HCEC 1CT (cell line): Measurements from ENCODE around the gene RAI2.

Source experiments
- DNase-seq: peaks from one replicate; pipeline ENCODE4 v3.0.0-alpha.2; 2017

RAI2 gene

DNA sequence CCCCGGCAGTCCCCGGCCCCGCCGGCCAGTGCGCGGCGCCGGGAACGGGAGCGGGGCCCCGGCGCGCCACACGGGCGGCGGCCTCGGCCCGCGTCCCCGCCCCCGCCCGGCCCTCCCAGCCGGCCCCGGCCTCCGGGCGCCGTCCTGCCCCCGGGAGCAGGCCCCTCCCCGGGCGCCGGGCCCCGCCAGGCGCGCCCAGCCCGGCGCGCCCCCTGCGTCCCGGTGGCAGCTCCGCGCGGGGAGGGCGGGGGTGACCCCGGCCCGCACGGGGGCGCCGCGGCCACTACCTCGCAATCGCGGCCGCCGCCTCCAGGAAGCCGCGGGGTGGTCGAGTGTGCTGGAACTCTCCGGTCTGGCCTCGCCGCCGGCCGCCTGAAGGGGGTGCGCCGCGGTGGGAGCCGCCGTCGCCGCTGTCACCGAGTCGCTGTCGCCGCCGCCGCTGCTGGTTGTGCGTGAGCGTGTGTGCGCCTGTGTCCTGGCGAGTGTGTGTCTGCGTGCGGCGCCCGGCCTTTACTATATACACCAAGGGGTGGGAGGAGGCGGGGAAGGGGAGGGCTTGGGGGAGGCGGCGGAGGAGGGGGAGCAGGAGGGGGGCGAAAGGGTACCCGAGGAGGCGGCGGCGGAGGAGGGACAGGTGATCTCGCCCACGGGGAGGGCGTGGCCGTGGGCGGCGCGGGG lies at the start of gene RAI2:
TSS of gene RAI2 (minus strand) at position 488 of the 678 bp plus-strand sequence. CDS start 59,288 bp downstream, outside the sequence.
- no peak for DNase-seq

DNA sequence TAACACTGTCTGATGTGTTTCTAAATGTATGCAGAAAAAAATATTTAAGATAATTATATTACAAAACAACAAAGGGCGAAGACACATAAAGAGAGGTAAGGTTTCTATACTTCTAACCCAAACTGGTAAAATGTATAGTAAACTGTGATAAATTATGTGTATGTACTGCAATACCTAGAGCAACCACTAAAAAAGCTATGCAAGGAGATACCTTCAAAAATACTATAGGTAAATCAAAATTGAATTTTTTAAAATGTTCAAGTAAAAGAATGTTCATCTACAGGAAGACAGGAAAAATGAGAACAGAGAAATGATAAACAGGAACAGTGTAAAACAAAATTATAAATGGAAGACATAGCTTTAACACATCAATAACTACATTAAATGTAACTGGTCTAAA lies 27.3 kb upstream of the RAI2 start:
- no peak for DNase-seq

DNA sequence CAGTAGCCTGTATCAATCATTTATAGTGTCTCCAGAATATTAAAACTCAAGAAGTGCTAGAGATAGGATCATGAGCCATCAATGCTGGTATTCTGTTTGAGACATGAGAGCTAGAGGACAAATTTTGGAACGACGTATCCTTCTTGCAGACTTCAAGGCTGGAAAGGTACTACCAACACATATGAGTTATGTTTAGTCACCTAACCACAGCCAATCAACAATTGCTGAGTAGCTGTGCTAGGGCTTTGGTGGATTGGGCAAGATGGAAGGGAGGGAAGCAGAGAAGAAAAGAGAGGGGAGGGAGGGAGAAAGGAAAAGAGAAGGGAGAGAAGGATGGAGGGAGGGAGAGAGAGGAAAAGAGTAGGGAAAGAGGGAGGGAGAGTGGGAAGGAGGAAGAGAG lies 21.6 kb upstream of the RAI2 start:
- peak; percentile 3 for DNase-seq

DNA sequence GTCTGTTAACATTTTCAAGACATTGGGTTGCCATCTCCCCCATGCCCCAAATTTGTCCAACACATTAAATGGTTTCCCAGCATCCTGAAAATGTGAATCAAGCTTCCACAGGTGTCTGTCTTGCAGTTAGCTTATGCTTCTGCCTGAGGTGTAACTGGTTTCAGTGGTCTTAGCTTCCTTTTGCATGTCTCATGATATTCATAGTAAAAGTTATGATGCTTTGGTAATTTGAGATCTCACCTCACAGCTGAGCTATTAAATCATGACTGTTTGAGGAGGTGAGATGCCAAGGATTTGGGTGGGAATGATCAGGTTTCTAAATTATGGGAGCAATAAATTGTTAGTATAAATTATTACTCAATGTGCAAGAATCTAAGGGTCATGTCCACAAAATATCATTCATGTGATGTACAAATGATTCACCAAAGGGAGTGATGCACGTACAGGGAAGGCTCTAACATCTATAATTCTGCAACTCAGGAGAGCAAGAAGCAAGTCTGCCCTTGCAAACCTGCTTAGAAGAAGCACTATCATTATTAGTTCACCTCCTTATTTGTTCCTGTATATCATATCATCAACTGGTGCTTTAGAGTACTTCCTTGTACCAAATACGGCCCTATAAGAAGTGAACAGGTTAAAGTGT lies 17.1 kb upstream of the RAI2 start:
- DNase-seq, result peak; percentile 3

DNA sequence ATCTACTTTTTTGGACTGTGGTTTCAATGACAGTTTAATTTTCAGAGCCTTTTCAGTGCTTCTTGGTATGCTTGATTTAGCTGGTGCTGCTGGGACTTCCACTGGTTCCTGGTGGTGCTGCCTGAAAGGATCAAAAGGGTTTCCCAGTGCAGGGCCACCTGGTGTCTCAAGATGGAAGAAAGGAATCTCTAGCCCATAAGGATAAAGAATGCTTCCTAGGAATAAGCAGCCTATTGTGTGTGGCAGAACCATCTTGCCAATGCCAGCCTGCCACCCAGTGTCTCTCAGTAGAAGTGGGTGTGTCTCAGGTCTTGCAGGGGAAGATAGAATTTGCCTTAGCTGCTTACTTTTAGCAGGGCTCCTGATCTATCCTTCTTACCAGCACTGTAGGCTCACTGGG lies 15.0 kb upstream of the RAI2 start:
- no peak for DNase-seq

DNA sequence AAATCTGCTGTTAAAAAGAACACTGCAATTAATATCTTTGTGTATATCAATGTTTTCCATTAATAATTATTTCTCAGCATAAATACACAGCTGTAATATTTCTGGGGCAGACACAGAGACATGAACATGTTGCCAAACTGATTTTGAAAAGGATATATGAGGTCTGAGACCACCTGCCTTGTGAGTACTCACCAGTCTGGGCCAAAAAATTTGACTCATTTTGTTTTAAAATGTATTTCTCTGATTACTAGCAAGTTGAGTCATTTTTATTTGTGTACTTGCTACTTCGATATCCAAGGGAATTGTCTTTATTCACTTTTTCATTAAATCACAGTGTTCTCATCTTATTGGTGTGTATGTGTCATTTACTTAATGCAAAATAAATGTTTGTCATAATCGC lies 8.5 kb upstream of the RAI2 start:
- no peak for DNase-seq

DNA sequence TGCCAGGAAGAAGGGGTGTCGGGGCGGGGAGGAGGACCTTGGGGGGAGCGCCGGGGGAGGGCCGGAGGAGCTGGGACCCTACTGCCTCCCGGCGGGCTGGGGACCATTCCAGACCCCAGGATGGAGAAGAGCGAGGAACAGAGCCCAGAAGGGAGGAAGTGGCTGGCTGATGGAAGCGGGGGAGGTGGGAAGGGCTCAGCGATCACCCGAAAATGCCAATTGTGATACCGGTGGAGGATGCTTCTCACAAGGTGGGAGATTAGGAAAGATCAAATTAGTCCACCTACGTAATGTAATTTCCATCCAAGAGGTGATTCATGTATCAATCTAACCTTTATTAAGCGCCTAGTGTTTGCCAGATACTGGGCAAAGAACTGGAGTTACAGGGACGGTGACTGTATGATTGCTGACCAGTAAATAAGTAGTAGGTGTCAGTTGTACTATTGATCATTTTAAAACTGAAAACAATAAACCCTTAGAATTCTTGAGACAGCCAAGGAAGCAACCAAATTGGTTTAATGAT lies 452 bp upstream of the RAI2 start:
- DNase-seq, result no peak

DNA sequence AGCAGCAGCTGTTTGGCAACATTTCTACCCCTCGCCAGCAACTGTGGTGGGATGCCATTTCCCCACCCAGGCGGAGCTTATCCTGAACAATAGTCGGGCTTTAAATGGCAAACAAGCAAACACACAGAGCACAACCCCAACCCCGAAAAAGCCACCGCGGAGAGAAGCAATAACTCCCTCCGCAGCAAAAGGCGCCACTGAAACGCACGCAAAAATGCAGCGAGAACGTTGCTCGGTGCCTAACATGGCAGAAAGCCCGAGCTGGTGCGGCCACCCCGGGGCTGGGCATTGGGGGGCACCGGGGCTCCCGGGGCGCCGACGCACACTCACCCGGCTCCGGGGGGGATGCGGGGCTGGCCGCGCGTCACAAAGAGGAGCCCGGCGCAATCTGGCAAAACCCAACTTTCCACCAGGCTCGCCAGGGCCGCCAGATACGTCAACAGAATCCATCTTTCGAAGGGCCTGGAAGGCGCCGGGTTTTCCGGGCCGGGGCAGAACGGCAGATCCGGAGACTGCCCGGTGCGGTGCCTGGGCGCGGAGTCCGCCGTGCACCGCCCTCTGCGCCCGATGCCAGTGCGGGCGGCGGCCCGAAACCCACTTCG lies 818 bp downstream of the RAI2 start:
- no peak for DNase-seq

DNA sequence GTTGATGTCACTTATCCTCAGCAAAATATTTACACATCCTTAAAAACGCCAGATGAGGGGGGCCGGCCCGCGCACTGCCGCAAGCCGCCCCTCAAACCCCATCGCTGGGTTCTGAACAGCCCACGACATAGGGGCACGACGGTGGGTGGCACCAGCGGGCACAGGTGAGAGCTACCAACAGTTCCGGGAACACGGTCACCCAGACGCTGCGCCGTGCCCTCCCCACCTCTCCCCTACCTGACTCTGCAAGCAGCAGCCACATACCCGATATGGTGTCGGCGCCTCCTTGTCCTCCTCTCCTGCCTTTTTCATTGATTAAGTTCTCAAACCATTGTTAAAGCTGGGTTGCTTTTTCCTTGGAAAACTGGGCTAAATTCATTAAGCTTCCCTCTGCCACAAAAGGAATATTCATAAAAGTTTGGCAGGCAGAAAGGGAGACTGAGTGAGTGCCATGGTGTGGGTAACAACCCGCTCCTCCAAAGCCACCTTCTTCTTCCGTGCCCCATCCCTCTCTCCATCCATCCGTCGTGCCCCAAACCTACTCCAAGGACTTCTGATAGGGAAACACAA lies 1.4 kb downstream of the RAI2 start:
- DNase-seq, result no peak

DNA sequence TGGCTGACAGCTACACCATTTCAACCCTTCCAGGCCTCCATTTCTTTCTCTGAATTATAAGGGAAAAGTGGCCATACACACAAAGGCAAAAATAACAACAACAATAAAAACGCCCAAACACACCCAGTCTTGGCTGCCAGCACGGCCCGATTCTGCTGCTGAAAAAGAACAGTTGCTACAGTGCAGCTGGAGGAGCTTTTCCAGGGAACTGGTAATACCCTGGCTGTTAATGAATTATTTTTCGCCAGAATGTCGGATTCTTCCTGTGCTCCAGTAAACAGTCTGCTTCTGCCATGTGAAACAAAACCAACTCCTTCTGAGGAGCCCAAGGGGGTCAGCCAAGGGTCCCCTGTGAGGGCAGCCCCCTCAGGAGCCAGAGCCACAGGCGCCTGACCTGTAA lies 6.6 kb downstream of the RAI2 start:
- no peak for DNase-seq

DNA sequence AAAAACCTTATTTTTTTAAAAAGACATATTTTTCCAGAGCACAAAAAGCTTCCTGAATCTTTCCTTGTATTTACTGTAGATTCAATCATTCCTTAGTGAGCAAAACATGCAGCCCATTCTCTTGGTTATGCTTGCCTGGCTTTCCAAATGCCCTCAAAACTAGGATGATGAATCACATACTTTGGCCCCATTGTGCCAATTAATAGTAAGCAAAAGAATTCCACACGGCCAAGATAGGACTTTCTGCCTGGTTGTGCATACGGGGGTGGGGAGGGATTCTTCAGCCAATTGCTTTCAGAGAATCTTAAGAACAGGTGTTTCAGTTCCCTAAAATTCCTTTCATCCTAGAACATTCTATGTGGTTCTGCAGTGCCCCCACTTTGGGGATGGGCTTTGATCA lies 7.0 kb downstream of the RAI2 start:
- no peak for DNase-seq

DNA sequence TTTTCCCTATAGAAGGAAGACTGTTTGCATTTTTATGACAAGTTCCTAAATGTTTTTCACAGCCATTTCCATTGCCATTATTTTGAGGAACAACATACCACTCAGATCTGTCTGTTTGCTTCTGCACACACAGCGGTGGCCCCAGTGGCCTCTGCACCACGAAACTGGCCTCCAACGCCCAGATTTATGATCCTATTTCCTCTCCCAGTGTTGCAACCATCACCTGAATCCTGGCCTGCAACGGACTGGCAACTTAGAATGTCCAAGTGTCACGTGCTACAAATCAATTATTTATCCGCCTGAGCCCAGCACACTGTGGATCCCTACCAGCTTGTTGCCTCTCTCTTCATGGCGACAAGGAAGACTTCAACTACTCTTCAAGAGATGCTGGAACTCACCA lies 9.2 kb downstream of the RAI2 start:
- no peak for DNase-seq

DNA sequence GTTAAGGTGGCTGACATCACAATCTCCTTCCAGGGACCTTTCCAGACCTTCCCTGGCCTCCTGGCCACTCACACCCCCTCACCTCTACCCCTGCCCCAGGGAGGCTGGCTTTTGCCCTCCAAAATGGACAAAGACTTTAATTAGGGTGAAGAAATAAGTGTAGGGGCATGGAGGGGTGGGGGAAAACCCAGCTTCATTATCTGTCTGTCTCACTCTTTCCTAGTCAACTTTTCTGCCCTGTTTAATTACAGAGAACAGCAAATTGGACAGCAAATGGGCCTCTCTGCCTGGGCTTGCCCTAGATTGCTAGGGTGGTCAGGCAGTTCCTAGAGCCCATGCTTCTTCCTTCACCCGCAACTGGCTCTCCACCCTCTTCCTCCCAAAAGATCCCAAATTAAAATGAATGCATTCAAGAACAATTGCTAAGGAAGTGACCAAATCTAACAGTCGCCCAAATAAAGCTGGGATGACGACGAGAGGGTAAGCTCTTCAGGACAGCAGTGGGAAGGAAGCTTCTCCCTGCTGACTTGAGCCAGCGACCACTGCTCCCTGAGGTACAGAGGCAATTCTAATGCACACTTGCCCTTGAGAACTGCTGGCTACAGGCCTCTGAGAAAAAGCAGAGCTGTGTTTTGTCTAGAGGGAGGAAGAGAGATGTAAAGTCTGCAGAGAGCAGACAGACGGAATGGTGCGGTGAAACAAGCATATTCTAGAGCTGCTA lies 12.4 kb downstream of the RAI2 start:
- no peak for DNase-seq

DNA sequence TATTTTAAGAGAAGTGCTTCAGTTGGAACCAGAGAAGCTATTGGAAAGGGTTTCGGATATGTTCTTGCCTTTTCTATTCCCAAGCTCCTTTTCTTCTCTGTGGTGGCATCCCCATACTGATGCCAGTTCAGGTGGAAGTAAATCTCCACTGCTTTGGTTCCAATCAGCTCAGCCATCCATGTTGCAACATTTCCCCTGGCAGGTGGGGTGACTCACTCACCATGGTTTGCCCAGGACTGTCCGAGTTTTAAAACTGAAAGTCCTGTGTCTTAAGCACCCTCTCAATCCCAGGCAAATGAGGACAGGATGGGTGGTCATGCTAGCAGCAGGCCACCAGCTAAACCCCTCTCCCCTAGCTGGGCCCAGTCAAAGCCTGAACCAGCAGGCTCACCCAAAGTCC lies 15.1 kb downstream of the RAI2 start:
- DNase-seq, result no peak

DNA sequence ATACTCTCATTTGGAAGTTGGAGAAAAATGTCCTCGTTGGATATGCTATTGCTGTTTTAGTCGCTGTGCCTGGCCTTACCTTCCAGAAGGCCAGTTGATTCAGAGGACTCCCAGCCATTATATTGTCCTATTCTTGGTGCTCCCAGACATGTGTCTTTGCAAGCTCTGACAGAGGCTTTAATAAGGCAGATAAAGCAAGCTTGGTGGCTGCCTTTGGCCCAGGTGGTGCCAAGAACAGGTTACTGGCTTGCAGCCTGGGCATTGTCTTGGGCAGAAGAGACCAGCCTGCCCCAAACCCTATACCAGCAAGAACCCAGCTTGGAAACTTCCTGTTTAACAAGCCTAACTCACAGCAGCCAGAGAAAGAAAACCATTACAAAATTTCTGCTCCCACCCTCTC lies 16.9 kb downstream of the RAI2 start:
- no peak for DNase-seq

DNA sequence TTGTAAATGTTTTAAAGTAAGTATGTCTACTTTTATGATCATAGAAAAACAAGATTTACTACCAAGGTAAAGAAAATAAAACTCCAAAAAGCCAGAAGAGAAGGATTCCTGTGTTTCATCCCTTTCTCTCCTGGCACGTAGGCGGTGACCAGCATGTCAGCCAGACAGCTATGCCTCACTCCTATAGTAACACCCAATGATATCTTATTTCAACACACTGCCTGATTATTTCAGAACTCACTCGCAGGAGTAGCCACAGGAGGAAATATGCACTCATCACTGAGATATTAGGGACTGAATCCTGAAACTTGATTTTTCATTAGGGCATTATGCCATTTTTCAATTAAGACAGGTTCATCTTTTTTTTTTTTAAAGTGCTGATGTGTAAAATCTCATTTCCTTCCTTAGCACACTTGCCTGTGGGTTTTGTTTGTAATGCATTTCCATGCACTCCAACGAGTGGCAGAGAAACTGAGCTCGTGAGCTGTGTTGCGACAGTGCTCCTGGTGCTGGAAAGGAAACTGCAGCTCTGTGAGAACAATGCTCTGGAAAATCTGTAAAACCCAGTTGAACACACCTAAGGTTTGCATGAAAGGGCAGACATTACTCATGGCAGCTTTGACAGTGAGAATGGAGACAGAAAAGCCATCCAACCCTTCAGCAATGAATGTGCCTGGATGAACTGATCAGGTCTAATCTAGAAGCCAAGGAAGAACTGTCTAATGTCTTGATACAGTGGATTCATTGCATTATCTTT lies 18.2 kb downstream of the RAI2 start:
- no peak for DNase-seq

DNA sequence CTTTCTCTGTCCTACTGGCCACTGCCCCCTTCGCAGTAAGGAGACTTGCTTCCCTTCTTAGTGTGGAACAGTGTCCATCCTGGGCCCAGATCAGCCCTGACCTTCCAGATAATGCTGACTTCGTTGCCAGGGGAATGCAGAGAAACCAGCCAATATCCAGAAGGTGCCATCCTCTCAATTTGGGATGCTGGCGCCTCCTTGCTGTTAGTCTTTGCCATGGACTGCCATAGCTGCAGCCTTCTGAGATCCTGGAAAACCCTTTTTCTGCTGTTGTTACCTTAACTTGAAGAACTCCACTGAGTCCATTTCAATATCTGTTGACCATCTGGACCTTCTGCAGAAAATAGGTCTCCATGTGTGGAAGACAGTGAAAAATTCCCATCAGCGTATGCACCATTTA lies 21.8 kb downstream of the RAI2 start:
- DNase-seq, result no peak

DNA sequence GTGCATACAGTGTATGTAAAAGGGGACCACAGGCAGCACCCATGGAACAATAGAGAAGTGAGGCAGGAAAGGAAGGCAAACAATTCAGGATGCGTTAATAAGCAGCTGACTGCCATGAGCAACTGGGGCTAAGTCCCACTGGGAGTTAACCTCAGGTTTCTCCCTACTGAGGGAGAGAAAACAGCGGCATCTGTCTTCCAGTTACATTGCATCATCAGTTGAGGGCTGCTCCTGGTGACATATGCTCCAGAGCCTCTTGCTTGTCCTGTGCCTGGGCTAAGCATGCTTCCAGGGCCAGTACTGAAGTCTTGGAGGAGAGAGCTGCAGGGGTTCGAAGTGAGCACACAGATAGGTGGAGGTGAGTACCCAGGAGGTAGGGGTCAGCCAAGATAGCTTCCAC lies 24.3 kb downstream of the RAI2 start:
- DNase-seq, result no peak

DNA sequence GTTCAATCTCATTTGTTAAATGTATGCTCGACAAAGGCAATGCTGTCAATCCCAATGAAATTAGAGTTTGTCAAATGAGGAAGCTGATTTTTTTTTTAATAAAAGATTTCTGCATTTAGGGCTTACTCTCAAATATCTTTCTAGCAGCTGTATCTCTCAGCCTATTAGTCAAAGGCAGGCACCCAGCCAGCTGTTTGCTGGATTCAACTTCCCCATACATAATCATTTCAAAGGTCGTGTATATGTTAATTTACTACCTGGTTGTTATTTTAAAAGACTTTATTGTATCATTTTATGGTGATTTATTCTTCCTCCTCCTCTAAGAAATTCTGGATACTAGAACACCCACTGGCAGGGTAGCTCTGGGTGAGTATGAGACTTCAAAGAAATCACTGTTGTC lies 27.1 kb downstream of the RAI2 start:
- DNase-seq, result no peak

DNA sequence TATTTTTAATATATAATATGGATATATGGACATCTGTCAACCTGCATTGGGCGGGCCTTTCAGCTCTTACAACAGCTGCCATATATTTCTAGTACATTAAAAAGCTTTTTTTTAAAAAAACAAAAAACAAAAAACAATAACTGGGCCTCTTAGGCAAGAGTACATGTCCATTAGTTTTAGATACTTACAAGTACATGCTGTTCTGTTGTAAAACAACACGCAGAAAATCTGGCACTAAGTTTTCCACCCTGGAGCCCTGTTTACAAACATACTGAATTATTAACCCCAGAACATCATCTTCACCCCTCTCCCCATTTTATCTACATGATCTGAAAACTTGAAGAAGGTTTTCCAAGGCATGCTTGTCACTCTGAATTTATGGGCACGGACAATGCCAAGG lies 29.8 kb downstream of the RAI2 start:
- DNase-seq, result no peak

DNA sequence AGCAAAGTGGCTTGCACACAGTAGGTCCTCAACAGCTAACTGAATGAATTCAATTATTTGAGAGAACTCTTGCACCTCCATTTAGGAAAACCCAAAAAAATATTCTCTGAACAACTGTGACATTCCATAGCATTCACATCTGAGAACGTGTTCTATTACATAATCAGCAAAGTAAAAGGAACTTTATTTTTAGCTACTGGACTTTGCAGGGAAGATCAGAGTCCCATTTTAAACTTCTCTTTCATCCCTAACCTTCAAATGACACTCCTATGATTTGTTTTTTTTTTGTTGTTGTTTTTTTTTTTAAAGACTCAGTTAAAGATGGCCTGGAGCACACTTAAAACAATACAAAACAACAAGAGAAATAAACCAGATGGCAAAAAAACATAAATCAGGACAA lies 30.9 kb downstream of the RAI2 start:
- no peak for DNase-seq

DNA sequence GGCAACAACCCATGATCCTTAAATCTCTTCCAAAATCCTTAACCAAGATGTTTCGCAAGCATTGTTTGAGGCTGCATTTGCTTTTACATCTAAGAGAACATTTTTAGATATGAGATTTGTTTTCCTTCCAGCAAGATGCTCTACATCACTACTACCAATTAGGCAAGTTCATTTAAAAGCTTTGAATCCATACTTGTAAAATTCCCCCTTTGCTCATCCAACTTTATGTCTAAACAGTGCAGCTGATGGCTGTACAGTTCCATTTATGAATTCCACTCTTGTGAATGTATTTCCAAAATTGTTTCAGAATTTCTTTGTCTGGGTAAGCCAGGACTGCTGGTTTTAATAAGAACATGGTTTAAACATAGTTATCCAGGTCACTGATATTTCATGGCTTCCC lies 31.5 kb downstream of the RAI2 start:
- DNase-seq, result no peak

DNA sequence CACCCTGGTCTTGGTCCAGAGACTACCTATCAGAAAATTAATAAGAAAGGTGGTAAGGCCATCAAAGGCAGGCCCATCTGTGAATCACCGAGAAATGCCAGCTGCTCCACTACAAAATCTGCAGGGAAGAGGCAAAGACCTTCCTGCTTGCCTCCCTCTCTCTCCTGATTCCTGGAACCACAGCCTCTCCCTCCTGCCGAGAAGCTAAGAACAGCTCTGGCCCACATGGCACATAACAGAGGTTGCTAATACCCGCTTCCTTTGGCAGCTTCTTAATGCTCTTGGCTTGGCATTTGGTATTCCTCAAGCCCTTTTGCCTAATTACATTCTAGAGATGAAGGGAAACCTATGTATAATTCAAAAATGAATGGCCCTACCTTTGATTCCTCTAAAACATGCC lies 32.9 kb downstream of the RAI2 start:
- DNase-seq, result no peak
